Chondrocyte (in vitro differentiated cells): ENCODE measurements around the gene PRELID1. TPM values are rescaled to one million over a fixed set of nuclear protein-coding genes. Genes with fewer than 3 reads are reported as not detected.

ENCODE experiments used
- DNase-seq: peaks from one replicate; pipeline ENCODE4 v3.0.0; 2021; ENCODE audit warnings: mixed read lengths, low spot score
- H3K27ac Mint-ChIP-seq: one replicate; pipeline ENCODE4 v1.8.0; 2021; ENCODE audit warnings: mild to moderate bottlenecking, moderate library complexity, mixed read lengths; ENCODE audit not compliant: unreplicated experiment
- H3K27me3 Mint-ChIP-seq: 2 replicates; pipeline ENCODE4 v1.8.0; 2021; ENCODE audit warnings: low read depth, mixed read lengths
- H3K36me3 Mint-ChIP-seq: 2 replicates; pipeline ENCODE4 v1.8.0; 2021; ENCODE audit warnings: low read depth, mixed read lengths
- H3K4me1 Mint-ChIP-seq: 2 replicates; pipeline ENCODE4 v1.8.0; 2021; ENCODE audit warnings: low read depth, mild to moderate bottlenecking, mixed read lengths
- H3K4me3 Mint-ChIP-seq: one replicate; pipeline ENCODE4 v1.8.0; 2021; ENCODE audit warnings: mild to moderate bottlenecking, moderate library complexity, mixed read lengths; ENCODE audit not compliant: unreplicated experiment
- H3K9me3 Mint-ChIP-seq: 2 replicates; pipeline ENCODE4 v1.8.0; 2021; ENCODE audit warnings: low read depth, mixed read lengths
- total RNA-seq: library from RNA; stranded (reverse); gene quantifications from 3 replicates; pipeline ENCODE4 v1.2.1, GENCODE V29; 2021
- TF ChIP-seq, protein P1 (sequence below): fragments of 200-600 bp; sonication (generic); IDR thresholded peaks from 2 replicates; pipeline ENCODE4 v1.5.0; 2021; ENCODE audit warnings: antibody characterized with exemption, mild to moderate bottlenecking, moderate library complexity

Gene PRELID1
- total RNA-seq, 1 donor from 2014 or later: 109 TPM

DNA sequence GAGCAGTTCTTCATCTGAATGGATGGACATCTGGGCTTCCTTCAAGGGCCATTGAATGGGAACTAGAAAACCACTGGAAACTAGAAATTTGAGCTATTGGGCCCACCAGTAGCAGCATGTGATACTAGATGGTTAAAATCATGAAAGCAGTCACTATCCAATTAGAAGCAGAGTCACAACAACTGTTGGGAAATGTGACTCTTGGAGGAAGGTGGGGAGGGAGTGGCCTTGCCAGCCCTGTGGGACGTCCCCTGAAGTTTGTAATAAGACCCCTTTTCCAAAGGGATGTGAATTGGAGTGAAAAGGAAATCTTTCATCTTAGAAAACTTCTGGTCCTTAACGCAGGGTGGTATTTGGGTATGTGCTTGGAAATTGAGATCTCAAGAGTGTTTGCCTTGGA, 5.7 kb upstream of the PRELID1 start:
- Mint-ChIP-seq H3K27ac (no peak overlapping the region), H3K4me1 (peaks cover 32% of the 10 kb centered on the region), H3K27me3 (no peaks in the 10 kb centered on the region), H3K9me3 (no peaks in the 10 kb centered on the region), H3K36me3 (peaks cover 12% of the 10 kb centered on the region), H3K4me3 (no peak overlapping the region)
- TF ChIP-seq, protein P1, sequence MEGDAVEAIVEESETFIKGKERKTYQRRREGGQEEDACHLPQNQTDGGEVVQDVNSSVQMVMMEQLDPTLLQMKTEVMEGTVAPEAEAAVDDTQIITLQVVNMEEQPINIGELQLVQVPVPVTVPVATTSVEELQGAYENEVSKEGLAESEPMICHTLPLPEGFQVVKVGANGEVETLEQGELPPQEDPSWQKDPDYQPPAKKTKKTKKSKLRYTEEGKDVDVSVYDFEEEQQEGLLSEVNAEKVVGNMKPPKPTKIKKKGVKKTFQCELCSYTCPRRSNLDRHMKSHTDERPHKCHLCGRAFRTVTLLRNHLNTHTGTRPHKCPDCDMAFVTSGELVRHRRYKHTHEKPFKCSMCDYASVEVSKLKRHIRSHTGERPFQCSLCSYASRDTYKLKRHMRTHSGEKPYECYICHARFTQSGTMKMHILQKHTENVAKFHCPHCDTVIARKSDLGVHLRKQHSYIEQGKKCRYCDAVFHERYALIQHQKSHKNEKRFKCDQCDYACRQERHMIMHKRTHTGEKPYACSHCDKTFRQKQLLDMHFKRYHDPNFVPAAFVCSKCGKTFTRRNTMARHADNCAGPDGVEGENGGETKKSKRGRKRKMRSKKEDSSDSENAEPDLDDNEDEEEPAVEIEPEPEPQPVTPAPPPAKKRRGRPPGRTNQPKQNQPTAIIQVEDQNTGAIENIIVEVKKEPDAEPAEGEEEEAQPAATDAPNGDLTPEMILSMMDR: no peak
- no peak for DNase-seq

DNA sequence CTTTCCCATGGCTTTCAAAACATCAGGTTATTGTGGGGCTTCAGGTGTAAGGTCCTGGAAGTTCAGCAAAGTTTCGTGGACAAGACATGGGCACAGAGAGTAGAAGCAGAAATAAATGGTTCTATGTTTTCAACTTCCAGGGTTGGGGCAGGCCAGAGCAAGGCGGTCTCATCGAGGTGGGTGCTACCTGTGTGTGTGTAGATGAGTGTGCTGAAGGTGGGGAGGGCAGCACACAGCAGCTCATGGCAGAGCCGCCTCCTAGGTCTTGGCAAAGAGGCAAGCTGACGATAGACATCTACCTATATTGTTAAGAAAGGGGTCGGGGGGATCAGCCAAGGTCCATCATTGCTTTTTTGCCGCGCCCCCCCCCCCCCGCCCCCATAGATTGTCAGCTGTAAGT, 3.9 kb upstream of the PRELID1 start:
- Mint-ChIP-seq H3K27ac (peak overlapping the region; percentile 41), H3K4me1 (peaks cover 40% of the 10 kb centered on the region), H3K4me3 (no peak overlapping the region), H3K9me3 (no peaks in the 10 kb centered on the region), H3K27me3 (no peaks in the 10 kb centered on the region), H3K36me3 (peaks cover 3% of the 10 kb centered on the region)
- DNase-seq: no peak
- TF ChIP-seq, protein P1: no peak

DNA sequence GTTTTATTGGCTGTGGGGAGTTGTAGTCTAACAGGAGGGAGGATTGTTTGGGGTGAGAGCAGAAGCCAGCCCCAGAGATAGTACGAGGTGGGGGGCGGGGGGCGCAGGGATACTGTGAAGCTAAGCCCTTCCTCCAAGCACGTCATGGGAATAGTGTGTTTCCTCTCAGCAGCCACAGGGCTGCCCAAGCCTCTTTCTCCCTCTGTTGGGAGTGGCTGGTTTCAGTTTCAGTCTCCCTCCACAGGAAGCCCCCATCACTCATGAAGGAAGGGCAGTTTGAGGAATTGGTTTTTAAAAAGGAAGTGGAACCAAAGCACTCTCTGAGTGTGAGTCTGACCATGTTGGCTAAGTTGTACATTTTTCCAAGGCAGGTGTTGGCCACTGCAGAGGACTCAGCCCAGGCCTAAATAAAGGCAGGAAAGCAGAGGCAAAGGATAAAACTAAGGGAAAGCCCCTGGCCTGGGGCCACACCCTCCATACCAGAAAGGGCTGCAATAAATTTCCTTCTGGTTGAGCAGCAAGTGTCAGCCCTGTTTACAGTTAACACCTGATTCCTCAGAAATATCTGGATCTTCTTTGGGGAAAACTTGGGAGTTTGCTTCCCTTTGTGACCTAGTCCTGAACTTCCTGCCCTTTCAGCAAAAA, 3.2 kb upstream of the PRELID1 start:
- Mint-ChIP-seq H3K27me3 (no peaks in the 10 kb centered on the region), H3K4me3 (no peak overlapping the region), H3K36me3 (peaks cover 5% of the 10 kb centered on the region), H3K4me1 (peaks cover 47% of the 10 kb centered on the region), H3K27ac (peak overlapping the region; percentile 94), H3K9me3 (no peaks in the 10 kb centered on the region)
- DNase-seq: no peak
- TF ChIP-seq, protein P1: peak; percentile 61

- peaks cover 5% of the 10 kb centered on the region for H3K36me3 Mint-ChIP-seq
- peaks cover 53% of the 10 kb centered on the region for H3K4me1 Mint-ChIP-seq
- TF ChIP-seq, protein P1: no peak
- H3K9me3 Mint-ChIP-seq: no peaks in the 10 kb centered on the region
- no peak for DNase-seq
- no peak overlapping the region for H3K4me3 Mint-ChIP-seq
- no peaks in the 10 kb centered on the region for H3K27me3 Mint-ChIP-seq
- H3K27ac Mint-ChIP-seq: peak overlapping the region; percentile 94
Observed at GRCh38 chr5:177300951-177301350, 2.6 kb upstream of the PRELID1 start.

- peaks cover 5% of the 10 kb centered on the region for H3K36me3 Mint-ChIP-seq
- no peaks in the 10 kb centered on the region for H3K9me3 Mint-ChIP-seq
- H3K4me1 Mint-ChIP-seq: peaks cover 55% of the 10 kb centered on the region
- H3K27me3 Mint-ChIP-seq: no peaks in the 10 kb centered on the region
- peak overlapping the region; percentile 71 for H3K27ac Mint-ChIP-seq
- peak overlapping the region; percentile 85 for H3K4me3 Mint-ChIP-seq
- TF ChIP-seq, protein P1: no peak
- no peak for DNase-seq
Observed at GRCh38 chr5:177301503-177302165, 2.0 kb upstream of the PRELID1 start.
